GM04503 (cell line): ENCODE data around the gene LCTL.
"Not testable (repeated sequence)": the region's sequence is repeated elsewhere in the genome, so short reads cannot be mapped to it uniquely, and the experiment has no call there.

Experiments
- DNase-seq: peaks from one replicate; pipeline ENCODE4 v3.0.0-alpha.2; 2012; ENCODE audit warnings: low read depth

The LCTL gene

GRCh38 chr15:66564136-66565041, 1.4 kb downstream of the LCTL start:
- DNase-seq: no peak

GRCh38 chr15:66563566-66564110, 2.2 kb downstream of the LCTL start:
- no peak for DNase-seq

GRCh38 chr15:66563126-66563525, 2.7 kb downstream of the LCTL start:
- DNase-seq: no peak

- DNase-seq: no peak
Observed at GRCh38 chr15:66560856-66561525, 4.8 kb downstream of the LCTL start.

- no peak for DNase-seq
Observed at GRCh38 chr15:66558271-66558670, 7.5 kb downstream of the LCTL start.

GRCh38 chr15:66555685-66556084, 10.1 kb downstream of the LCTL start:
- no peak for DNase-seq

- DNase-seq: no peak
Observed at GRCh38 chr15:66545255-66545654, 20.5 kb downstream of the LCTL start.

- DNase-seq: no peak
Observed at GRCh38 chr15:66542896-66543295, 22.9 kb downstream of the LCTL start.

GRCh38 chr15:66535056-66535455, 30.7 kb downstream of the LCTL start:
- no peak for DNase-seq

- no peak for DNase-seq
Observed at GRCh38 chr15:66524838-66525237, 41.0 kb downstream of the LCTL start.

GRCh38 chr15:66523926-66524325, 41.9 kb downstream of the LCTL start:
- no peak for DNase-seq

GRCh38 chr15:66515901-66516322, 49.9 kb downstream of the LCTL start:
- no peak for DNase-seq

- no peak for DNase-seq
Observed at GRCh38 chr15:66514586-66514985, 51.2 kb downstream of the LCTL start.

- DNase-seq: no peak
Observed at GRCh38 chr15:66508293-66508883, 57.4 kb downstream of the LCTL start.

- DNase-seq: no peak
Observed at GRCh38 chr15:66505818-66506217, 60.0 kb downstream of the LCTL start.

- DNase-seq: no peak
Observed at GRCh38 chr15:66505430-66505811, 60.4 kb downstream of the LCTL start.

GRCh38 chr15:66504563-66505429, 61.0 kb downstream of the LCTL start, which contains the start of the genes RPL4 and ZWILCH:
TSS of gene RPL4 (minus strand) at chr15:66504855. CDS start at chr15:66504790, 65 bp downstream.
TSS of gene ZWILCH (plus strand) at chr15:66505326. CDS start at chr15:66505339, 13 bp downstream.
- DNase-seq: peak; percentile 78

GRCh38 chr15:66503780-66504562, 61.8 kb downstream of the LCTL start:
- DNase-seq: no peak

- DNase-seq: not testable (repeated sequence)
Observed at GRCh38 chr15:66503041-66503648, 62.7 kb downstream of the LCTL start.

- DNase-seq: no peak
Observed at GRCh38 chr15:66502491-66502890, 63.3 kb downstream of the LCTL start.
